Fibroblast of skin of right quadriceps (primary cell): Measurements from ENCODE around the gene PLOD2.
A peak's percentile ranks its signal among the peaks of the same experiment; 100 is the strongest.

Experiments used
- DNase-seq: peaks from one replicate; pipeline ENCODE4 v3.0.0-alpha.2; 2013

PLOD2 gene

DNA sequence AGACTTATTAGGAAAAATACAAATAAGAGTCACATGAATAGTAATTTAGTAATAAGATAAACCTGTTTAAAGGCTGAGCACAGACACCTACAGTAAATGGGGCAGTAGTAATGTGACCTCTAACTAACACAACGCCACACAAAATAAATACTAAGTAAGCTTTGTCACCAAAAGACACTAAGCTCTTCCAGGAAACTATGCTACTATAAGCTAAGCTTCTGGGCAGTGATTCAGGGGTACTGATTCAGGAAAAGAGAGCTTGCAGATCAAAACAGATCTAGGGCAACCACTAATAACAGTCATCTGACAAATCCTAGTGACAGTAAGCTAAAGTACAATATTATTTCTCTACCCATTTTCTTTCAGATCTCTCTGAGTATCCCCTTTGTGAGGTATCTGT lies 68.8 kb downstream of the PLOD2 start:
- DNase-seq, result no peak

DNA sequence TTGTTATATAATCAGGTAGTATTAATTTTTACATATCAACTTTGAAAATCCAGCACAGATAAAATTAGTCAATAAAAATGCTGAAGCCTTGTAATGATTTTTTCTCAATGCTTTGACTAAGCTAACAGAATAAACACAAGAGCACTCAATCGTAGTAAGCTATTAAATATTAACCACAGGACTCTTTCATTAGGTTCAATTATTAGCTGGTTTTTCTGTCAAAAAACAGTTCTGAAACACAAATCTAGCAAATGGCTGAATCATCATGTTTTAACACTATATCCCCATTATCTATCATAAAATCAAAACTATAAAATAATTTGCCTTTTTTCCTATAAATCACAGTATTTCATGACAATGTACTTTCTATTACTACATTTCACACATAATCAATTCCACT lies 69.6 kb downstream of the PLOD2 start:
- DNase-seq, result no peak

DNA sequence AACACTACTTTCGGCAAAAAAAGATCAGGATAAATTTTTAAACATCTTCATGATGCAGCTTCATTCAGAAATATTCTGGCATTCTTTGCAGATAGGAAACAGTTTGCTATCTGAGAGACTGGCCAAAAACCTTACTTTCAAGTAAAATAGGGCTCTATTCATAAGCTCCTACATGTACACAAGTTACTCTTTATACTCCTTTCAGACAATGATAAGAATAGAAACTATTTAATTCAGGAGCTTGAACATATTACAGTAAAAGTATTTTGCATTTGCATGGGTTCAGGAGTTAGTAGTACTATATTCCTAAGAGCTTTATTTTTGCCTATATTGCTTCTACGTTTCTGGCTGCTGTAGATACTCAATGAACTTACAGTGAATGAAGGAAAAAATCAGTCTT lies 70.5 kb downstream of the PLOD2 start:
- DNase-seq, result no peak

DNA sequence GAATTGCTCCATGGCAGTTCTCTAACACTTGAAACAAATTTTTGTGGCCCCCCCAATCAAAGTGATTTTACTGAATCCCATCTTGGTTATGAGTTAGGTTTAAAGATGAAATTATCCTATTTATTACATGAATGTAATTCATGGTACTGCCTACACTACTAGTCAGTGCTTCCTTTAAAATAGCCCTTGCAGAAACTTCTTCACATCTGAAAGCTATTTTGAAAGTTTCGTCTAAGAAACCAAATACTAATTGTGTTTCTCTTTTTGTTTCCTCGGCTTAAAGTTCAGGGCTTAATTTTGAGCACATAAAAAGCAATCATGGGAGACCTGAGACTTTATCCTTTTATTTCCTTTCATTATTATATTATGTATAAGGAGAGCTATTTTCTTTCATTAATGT lies 72.1 kb downstream of the PLOD2 start:
- DNase-seq, result no peak

DNA sequence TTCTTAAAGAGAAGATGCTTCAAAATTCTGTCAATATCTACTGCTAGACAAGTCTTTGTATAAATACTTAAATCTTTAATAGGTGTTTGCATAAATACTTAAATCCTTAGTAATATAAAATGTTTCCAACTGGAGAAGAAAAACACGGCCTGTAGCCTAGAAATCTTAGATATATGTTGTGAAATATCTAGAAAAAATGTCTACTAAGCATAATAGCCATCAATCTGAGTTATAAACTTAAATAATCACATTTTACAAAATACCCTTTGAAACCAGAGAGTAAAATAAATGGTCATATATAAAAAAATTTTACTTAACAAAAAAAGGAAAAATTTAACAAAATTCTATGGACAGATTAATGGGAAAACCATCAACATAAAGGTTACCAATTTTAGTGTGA lies 73.9 kb downstream of the PLOD2 start:
- no peak for DNase-seq

DNA sequence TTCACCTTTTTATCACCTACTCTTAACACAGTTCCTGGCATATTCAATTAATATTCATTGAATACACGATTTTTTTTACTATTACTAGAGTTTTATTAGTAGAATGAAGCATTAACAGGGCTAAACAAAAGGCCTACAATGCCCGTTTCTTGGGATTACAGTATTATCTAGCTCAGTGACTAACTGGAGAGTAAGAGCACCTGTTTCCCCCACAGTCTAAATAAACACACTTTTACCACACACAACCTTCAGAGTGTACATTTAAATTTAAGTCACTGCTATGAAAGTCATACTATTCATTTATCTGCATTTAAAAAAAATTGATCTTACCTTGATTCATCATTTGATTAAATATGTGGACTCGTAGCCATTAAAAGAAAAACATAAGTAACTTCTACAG lies 74.8 kb downstream of the PLOD2 start:
- DNase-seq, result no peak

DNA sequence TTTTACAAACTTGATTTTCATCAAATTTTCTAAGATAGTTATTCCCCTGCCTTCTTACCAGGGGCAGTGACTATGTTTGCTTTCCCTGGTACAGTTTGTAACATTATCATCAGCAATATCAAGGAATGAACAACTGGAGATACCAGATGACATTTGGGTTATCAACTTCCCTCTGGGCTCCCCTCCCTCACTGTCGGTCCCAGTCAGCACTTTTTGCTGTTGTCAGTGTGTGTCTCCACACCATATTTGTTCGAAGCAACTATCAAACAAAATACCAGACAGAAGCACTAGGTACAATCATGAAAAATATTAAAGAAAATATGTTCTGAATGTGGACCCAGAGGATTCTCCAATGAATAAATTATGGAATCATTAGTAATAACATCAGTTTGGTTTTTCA lies 75.3 kb downstream of the PLOD2 start:
- DNase-seq, result no peak

DNA sequence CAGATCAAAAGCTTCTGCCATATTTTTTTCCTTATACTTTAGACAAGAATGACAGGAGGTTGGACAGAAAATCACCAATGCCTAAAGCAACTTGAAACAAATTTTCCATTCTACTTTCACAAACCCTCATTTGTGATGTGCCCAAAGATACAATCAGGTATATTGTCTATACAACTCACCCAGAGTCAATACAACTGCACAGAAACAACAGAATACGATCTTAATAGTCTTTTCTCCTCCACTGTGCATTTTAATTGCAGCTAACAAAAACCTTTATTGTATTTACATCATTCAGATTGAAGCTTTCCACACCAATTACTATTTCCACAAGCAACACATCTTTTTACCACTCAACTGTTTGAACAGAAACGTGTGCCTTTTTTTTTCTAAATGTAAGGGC lies 80.4 kb downstream of the PLOD2 start:
- DNase-seq, result no peak

DNA sequence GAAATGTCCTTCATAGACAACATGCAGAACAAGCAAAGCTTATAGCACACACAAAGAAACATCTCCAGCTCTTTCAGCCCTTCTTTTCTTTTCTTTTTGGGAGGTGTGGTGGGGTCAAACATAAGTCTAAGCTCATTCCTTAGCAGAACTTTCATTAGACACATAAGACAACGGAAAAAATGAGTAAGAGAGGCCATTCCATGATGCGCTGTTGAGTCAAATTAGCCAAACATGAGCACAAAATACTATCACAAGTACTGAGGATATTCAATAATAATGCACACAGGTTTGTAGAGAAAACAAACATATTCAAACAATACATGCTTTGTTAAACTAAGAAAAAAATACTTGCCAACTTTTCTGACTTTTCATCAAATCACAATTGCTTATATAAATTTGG lies 83.0 kb downstream of the PLOD2 start:
- DNase-seq, result no peak

DNA sequence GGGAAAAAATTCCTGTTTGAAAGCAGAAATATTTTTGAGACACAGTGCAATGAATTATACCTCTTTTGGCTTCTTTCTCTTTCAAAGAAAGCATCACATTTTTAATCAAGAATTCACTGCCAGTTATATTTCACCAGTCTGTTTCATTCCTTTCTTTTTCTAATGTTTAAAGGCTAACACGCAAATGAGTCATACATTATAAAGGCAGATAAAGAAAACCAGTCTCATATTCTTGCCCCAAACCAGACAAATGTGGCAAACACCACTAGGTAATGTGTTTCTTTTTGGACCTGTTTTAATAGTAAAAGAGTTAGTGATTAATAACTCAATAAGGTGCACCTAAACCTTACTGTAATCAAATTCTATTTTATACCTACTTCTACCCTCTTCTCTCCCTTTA lies 83.8 kb downstream of the PLOD2 start:
- no peak for DNase-seq

DNA sequence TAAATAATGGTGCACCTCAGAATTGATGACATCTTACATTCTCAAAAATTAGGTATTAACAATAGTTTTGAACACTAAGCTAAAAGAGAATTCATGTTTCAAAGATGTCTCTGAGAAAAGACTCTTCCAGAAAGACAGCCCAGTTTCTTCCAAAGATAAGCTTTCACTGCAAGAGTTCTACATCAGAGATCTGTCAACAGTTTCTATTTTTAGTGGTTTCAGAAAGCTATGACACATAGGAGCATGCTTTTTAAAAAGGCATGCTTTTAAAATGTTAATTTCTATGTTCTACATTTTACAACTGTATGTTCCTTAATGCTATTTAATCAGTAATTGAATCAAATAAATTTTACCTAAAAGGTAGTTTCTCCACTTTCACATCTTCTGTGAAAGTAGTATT lies 88.2 kb downstream of the PLOD2 start:
- peak; percentile 37 for DNase-seq

DNA sequence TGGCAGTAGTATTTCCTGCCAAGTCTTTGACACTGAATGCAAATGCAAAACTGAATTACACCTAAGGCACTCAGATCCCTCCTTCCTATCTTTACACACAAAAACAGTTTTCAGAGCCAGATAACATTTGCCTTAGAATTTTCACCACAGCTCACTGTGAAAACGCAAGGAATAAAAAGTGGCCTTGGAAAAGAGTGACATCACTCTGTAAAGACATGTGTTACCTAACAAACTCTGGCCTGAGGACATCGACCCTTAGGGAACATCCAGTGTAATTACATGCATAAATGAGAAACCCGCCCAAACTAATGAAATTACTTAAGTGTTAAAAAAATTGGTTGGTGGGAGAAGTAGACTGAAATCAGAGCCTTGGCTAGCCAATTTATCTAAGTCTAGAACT lies 88.9 kb downstream of the PLOD2 start:
- no peak for DNase-seq

DNA sequence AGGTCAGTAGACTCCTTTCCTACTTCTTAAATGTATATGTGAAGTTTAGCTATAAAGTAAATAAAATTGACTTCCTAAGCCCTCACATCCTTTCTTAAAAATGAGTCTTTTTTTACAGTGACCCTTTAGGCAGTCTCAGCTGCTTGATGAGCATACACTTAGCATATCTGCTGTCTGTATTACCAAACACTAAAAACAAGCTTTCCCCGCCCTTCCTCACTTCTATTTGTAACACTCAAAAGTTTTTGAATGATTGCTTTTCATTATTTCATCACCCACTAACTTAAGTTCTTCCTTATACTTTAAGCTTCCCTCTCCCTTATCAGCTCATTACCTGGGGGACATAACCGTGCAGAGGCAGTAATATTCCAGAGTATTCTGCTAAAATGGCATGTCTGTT lies 89.4 kb downstream of the PLOD2 start:
- no peak for DNase-seq

DNA sequence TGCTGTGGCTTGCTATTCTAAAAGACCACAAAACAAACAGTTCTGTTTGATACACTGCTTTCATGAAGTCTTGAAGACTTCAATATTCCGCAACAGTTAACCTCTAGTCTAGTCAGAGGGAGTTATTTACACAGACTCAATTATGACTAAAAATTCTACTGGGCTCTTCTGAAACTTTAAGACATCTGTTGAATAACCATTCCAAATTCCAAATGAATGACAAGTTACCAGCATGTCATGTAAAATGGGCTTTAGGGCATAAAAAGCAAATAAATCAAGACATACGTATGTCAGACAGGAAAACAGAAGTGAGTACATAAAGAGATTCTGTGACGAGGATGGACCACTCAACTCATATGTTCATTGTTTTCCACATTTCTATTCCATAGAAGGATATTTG lies 93.9 kb downstream of the PLOD2 start:
- peak; percentile 87 for DNase-seq

DNA sequence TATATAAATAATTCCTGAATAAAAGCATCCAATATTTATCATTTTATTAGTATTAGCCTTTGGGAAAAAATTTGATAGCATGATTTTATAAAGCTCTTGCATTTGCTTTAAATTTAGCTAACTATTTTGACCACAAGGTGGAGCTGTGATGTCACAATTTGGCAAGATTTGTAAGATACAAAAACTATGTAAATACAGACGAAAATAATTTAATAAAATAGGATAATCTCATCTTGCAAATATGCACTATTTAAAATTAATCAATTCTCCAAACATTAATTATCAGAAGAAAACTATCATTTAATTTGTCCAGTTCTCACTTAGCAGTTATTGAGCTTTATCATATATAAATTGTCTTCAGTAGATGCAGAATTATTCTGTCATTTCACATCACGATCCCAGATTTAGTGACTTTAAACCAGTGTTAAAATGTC lies 95.4 kb downstream of the PLOD2 start:
- peak; percentile 69 for DNase-seq

DNA sequence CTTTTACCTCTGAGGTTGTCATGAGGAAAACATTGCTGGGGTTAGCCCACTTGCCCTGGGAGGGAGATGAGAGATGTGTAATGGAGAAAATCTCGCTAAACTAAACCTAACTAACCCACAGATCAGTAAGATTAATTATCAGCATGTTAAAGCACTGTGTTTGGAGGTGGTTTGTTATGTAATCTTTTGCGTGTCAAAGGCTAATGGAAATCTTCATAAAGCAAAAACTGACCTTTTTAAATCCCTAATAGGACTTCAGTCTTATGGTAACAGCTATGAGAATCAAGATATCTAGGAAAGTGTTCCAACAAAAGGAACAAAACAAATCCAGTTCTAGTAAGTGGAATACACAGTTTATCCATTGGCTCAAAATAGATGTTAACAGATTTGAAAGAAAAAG lies 102.7 kb downstream of the PLOD2 start:
- no peak for DNase-seq

DNA sequence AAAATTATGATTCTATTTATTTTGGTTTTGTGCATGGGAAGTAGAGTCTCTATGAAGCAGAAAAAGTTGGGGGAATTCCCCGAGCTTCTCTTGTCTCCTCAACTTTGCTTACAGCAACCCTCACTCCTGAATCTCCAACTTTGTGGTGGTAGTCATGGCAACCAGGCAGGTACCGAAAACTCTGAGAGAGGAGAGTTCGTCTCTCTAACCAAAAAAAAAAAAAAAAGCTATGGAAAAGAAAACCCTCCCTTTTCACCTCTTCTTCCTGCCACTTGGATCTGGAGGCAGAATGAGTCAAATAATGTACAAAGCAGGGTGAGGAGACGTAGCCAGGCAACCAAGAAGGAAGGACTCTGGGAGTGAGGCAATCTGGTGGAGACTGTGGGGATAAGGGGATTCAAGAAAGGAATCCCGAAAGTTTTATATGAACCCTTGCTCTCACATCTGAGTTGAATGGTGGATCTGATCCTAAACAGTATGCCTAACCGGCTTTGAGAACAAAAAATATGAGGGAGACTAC lies 108.1 kb downstream of the PLOD2 start:
- no peak for DNase-seq

DNA sequence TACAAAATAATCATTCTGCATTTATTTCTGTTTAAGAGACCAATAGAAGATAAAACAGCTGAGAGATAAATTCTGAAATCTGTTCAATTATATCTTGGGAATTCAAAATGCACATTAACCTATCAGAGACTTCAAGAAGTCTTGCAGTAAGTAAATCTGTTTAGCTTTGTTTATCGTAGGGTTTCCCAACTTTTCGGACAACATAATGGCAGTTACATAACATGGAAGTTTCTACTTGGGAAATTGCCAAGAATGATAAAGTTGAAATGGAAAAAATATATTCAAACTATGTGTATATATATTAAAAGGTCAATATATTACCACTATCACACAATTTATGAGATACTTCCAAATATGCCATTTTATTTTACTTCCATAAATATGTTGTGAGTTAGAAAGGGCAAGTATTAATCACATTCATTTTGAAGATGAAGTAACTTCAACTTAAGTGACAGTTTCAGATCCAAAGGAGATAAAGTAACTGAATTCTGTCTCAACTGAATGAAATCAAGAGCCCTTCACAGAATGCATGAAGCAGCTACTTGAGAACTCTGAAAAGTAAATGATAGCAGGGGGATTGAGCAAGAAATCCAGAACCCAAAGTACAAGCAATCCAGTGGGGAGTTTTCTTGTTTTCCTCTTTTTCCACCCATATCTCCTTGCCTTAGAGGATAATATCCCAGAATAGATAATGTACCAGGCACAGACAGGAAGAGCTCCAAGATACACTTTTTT lies 108.8 kb downstream of the PLOD2 start:
- DNase-seq, result no peak

DNA sequence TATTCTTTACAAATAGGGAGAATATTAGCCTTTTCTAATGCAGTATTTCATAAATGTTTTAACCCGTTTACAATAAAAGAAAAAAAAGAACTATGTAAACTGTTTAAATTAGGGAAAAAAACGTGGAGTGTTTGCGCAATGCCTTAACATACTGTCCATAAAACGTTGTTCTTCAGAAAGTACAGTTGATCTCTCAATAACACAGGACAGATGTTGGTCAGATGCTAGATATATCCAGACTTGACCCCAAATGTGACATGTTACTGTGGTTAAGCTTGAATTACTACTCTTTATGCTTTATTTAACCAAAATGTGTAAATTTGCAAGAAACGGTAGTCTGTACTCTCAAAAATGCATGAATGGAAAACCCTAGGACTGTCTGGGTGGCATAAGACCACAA lies 110.3 kb downstream of the PLOD2 start:
- peak; percentile 31 for DNase-seq

DNA sequence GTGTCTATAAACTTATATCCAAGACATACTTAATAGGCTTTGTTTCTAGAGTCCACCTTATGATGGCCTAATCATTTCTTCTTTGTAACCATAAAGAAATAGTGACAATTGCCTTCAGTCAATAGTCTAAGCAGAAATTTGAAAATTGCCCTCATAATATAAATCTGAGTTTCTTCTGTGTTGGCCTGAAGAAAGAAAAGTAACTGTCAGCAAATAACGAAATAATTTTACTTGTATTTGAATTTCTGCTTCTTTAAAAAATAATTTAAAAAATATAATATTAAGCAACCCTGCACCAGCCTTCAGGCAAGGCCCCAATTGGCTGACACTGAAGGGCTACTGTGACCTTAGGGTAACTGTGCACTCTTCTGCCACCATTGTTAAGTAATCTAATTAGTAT lies 113.5 kb downstream of the PLOD2 start:
- DNase-seq, result no peak

DNA sequence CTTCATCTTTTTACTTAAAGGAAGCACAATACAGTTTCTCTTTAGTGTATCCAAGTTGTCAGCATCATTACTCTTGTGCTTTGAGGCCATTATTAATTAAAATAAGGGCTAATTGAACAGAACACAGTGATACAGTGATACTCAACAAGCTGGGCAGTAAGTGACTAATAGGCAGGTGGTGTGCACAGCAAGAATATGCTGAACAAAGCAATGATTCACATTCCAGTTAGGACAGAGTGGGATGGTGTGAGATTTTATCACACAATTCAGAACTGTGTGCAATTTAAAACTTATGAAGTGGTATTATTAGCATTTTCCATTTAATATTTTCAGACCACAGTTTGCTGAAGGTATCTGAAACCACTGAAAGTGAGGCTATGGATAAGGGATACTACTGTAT lies 116.9 kb downstream of the PLOD2 start:
- no peak for DNase-seq

DNA sequence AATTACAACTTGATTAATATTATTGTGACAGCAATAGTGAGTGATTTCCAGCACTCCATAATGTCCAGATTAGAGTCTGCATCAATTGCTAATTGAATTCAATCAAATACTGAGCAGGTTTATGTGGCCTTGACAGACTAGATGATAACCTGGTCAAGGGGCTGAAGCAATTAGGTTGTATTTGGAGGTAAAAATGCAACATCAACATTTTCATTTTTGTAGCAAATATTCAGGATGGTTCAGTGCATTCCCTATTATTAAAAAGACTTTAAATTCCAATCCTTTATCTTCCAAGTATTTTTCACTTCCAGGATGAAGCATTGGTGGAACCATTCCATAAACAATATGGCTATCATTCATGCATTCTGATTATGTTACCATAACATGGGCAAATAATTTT lies 120.4 kb downstream of the PLOD2 start:
- DNase-seq, result no peak

DNA sequence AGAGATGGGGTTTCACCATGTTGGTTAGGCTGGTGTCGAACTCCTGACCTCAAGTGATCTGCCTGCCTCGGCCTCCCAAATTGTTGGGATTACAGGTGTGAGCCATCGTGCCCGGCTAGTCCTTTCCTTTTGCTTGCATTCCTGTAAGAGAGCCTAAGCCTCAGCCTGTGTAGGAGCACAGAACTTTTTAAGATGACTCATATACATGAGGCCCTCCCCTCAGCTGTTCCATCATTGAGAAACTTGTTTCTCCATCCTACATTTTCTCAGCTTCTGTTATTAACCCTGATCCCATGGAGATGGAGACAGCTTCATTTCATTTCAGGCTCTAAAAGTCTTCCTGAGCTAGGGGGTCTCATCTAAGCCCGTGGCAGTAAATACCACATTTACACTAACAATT lies 123.3 kb downstream of the PLOD2 start:
- no peak for DNase-seq

DNA sequence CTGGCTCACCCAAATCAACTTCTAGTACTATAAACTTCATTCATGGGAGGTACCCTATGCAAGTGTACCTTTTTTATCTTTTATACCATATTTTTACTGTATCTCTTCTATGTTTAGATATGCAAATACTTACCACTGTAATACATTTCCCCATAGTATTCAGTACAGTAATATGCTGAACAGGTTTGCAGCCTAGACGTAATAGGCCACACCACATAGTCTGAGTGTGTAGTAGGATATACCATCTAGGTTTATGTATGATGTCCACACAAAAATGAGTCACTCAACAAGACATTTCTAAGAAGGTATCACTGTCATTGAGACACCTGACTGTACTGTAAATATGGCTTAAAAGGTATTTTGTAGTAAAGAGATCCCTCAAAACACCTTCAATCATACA lies 124.7 kb downstream of the PLOD2 start:
- DNase-seq, result no peak

DNA sequence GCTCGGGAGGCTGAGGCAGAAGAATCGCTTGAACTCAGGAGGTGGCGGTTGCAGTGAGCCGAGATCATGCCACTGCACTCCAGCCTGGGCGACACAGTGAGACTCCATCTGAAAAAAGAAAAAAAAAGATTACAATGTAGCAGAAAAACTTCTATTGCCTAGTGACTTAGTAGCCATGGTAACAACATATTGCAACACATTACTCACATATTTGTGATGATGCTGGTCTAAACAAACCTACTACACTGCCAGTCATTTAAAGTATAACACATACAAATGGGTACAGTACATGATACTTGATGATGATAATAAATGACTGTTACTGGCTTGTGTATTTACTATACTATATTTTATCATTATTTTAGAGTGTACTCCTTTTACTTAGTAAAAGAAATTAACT lies 125.6 kb downstream of the PLOD2 start:
- peak; percentile 42 for DNase-seq
